Parathyroid adenoma (tissue), 2 donors: Measurements from ENCODE around the gene RNF144B.
"Not testable (repeated sequence)": the region's sequence is repeated elsewhere in the genome, so short reads cannot be mapped to it uniquely, and the experiment has no call there.

Experiments used
- H2AFZ ChIP-seq: fragments of 300-600 bp; sonication (generic); one replicate; pipeline ENCODE4 v1.7.0; 2017; ENCODE audit warnings: antibody characterized with exemption, mild to moderate bottlenecking
- H3K27ac ChIP-seq: fragments of 300-600 bp; sonication (generic); one replicate; pipeline ENCODE4 v1.7.0; 2017
- H3K27me3 ChIP-seq: fragments of 300-600 bp; sonication (generic); one replicate; pipeline ENCODE4 v1.7.0; 2017; ENCODE audit warnings: low read length; ENCODE audit not compliant: control insufficient read depth, insufficient read depth
- H3K36me3 ChIP-seq: fragments of 300-600 bp; sonication (generic); one replicate; pipeline ENCODE4 v1.7.0; 2017; ENCODE audit warnings: low read length; ENCODE audit not compliant: control insufficient read depth, insufficient read depth
- H3K4me1 ChIP-seq: fragments of 300-600 bp; sonication (generic); one replicate; pipeline ENCODE4 v1.7.0; 2017; ENCODE audit warnings: control low read depth
- H3K4me2 ChIP-seq: fragments of 300-600 bp; sonication (generic); one replicate; pipeline ENCODE4 v1.7.0; 2017; ENCODE audit warnings: low read length
- H3K4me3 ChIP-seq: fragments of 300-600 bp; sonication (generic); one replicate; pipeline ENCODE4 v1.7.0; 2017; ENCODE audit warnings: low read depth, low read length
- H3K79me2 ChIP-seq: fragments of 300-600 bp; sonication (generic); one replicate; pipeline ENCODE4 v1.7.0; 2017; ENCODE audit warnings: control low read depth
- H3K9ac ChIP-seq: fragments of 300-600 bp; sonication (generic); one replicate; pipeline ENCODE4 v1.7.0; 2017; ENCODE audit warnings: mild to moderate bottlenecking
- H3K9me3 ChIP-seq: fragments of 300-600 bp; sonication (generic); one replicate; pipeline ENCODE4 v1.7.0; 2017; ENCODE audit warnings: low read length; ENCODE audit not compliant: control insufficient read depth
- TF ChIP-seq, protein P1 (sequence below): fragments of 300-600 bp; sonication (generic); IDR thresholded peaks from one replicate; pipeline ENCODE4 v1.7.0; 2017; ENCODE audit warnings: antibody characterized with exemption, mild to moderate bottlenecking
- donor health status: primary hyperparathyroidism.

Gene RNF144B

DNA sequence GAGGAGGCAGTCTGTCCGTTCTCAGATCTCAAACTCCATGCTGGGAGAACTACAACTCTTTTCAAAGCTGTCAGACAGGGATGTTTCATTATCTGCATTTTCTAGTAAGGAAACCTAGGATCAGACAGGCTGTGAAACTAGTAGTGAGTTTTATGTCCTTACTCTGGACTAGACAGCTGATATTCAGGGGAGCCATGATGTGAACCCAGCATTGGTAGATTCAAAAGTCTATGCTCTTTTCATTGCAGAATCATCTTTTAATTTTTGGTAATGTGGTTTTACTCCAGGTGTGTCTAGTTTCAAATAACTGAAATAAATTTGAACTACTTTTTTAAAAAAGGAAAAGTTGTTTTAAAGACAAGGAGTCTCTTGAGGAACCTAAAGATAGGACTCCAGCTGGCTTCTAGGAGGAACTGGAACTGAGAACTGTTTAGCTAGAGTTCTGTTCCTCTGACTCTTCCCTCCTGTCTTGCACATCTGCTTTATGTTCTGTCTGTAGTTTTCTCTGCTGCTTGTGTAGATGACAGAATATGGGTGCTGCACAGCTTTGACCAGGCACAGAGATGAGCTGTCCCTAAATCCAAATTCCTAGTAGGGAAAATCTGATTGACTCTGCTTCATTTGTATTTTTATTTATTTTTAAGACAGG lies 27.8 kb upstream of the RNF144B start:
- H3K9ac ChIP-seq = no peak overlapping the region
- H3K4me1 ChIP-seq = no peaks in the 10 kb centered on the region
- H3K27ac ChIP-seq = no peak overlapping the region
- H3K4me2 ChIP-seq = no peak overlapping the region
- no peaks in the 10 kb centered on the region for H3K27me3 ChIP-seq
- no peaks in the 10 kb centered on the region for H3K36me3 ChIP-seq
- H3K4me3 ChIP-seq = no peak overlapping the region
- H2AFZ ChIP-seq = no peak overlapping the region
- H3K9me3 ChIP-seq = no peaks in the 10 kb centered on the region
- H3K79me2 ChIP-seq = no peaks in the 10 kb centered on the region
- TF ChIP-seq, protein P1, sequence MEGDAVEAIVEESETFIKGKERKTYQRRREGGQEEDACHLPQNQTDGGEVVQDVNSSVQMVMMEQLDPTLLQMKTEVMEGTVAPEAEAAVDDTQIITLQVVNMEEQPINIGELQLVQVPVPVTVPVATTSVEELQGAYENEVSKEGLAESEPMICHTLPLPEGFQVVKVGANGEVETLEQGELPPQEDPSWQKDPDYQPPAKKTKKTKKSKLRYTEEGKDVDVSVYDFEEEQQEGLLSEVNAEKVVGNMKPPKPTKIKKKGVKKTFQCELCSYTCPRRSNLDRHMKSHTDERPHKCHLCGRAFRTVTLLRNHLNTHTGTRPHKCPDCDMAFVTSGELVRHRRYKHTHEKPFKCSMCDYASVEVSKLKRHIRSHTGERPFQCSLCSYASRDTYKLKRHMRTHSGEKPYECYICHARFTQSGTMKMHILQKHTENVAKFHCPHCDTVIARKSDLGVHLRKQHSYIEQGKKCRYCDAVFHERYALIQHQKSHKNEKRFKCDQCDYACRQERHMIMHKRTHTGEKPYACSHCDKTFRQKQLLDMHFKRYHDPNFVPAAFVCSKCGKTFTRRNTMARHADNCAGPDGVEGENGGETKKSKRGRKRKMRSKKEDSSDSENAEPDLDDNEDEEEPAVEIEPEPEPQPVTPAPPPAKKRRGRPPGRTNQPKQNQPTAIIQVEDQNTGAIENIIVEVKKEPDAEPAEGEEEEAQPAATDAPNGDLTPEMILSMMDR = no peak

DNA sequence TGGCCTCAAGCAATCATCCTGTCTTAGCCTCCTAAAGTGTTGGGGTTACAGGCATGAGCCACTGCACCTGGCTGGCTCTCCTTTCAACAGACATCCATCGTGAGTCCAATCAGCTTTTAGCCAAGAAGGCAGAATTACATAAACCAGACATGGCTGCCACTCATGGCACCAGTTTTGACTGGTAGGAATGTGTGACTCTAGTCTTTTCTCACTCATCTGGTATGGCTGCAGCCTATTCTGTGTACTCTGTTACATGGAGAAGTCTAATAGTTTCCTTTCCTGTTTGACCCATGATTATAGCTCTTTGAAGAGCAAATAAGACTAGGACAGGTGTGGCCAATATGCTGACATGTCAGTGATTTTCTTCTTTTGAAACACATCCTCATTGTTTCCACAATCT lies 27.0 kb upstream of the RNF144B start:
- H3K9ac ChIP-seq = no peak overlapping the region
- no peak overlapping the region for H3K4me2 ChIP-seq
- no peaks in the 10 kb centered on the region for H3K79me2 ChIP-seq
- no peaks in the 10 kb centered on the region for H3K4me1 ChIP-seq
- H3K27me3 ChIP-seq = no peaks in the 10 kb centered on the region
- TF ChIP-seq, protein P1 = no peak
- no peaks in the 10 kb centered on the region for H3K9me3 ChIP-seq
- no peak overlapping the region for H2AFZ ChIP-seq
- H3K36me3 ChIP-seq = no peaks in the 10 kb centered on the region
- H3K4me3 ChIP-seq = no peak overlapping the region
- no peak overlapping the region for H3K27ac ChIP-seq

DNA sequence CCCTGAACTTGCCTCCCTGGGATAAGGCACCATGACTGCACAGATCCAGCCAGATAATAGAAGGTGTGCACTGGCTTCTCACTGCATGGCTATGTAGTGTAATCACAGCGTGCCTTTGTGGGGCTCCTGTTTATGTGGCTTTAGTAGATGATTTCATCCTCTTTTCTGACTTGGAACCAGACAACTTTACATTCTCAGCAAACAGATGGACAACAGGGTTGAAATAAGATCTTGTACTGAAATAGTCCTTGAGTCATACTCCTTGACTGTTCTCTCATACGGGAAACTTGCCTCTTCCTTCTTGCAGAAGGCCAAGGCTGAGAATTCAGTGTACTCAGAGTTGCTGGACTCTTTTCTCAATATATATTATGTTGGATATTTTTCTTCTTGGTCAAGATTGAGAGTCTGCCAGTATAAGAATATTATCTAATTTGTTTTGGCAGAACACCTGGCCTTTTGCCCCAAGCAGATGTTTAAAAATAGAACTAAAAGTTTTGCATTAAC lies 25.0 kb upstream of the RNF144B start:
- H3K4me3 ChIP-seq = no peak overlapping the region
- H3K4me2 ChIP-seq = no peak overlapping the region
- H3K36me3 ChIP-seq = no peaks in the 10 kb centered on the region
- no peaks in the 10 kb centered on the region for H3K27me3 ChIP-seq
- H3K9ac ChIP-seq = no peak overlapping the region
- no peak overlapping the region for H3K27ac ChIP-seq
- no peaks in the 10 kb centered on the region for H3K9me3 ChIP-seq
- H2AFZ ChIP-seq = no peak overlapping the region
- no peaks in the 10 kb centered on the region for H3K4me1 ChIP-seq
- H3K79me2 ChIP-seq = no peaks in the 10 kb centered on the region
- TF ChIP-seq, protein P1 = no peak

DNA sequence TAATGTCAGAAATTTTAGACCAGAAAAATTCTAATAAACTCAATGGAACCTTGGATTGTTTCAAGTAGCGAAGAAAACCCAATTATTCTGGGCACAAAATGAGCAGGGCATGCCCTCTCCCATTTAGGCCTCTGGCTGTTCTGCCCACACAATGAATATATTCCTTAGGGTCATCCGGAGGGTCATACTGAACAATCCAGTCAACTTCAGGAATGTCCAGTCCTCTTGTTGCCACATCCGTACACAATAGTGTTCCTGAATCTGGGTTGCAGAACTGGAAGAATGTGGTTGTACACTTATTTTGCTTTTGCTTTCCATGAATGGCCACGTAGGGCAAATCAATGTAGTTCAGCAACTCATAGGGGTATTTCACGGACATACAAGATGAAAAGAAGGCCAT lies 23.4 kb upstream of the RNF144B start:
- Histone ChIP-seq H3K4me3 (no peak overlapping the region), H3K4me2 (no peak overlapping the region), H3K27ac (no peak overlapping the region)

GRCh38 chr6:18364561-18364960 lies 22.6 kb upstream of the RNF144B start:
- not testable (repeated sequence) for H3K4me1 ChIP-seq, H3K79me2 ChIP-seq, H3K27ac ChIP-seq, H3K4me2 ChIP-seq, H3K9me3 ChIP-seq, H3K9ac ChIP-seq, H3K36me3 ChIP-seq, H3K4me3 ChIP-seq, H2AFZ ChIP-seq, H3K27me3 ChIP-seq

More for the DNA sequence above, 23.4 kb upstream of the RNF144B start:
- Histone ChIP-seq H3K79me2 (no peaks in the 10 kb centered on the region), H2AFZ (no peak overlapping the region), H3K9ac (no peak overlapping the region), H3K36me3 (no peaks in the 10 kb centered on the region), H3K4me1 (no peaks in the 10 kb centered on the region), H3K9me3 (no peaks in the 10 kb centered on the region), H3K27me3 (no peaks in the 10 kb centered on the region)
- TF ChIP-seq, protein P1 = no peak
